HG03378 (cell line): ENCODE data around the gene PUM2.

ENCODE experiments used
- ATAC-seq: cut with Tn5 transposase; IDR thresholded peaks from one replicate; pipeline ENCODE4 v1.9.1; 2021; ENCODE audit warnings: mild to moderate bottlenecking, moderate library complexity; ENCODE audit not compliant: unreplicated experiment

PUM2 gene

DNA sequence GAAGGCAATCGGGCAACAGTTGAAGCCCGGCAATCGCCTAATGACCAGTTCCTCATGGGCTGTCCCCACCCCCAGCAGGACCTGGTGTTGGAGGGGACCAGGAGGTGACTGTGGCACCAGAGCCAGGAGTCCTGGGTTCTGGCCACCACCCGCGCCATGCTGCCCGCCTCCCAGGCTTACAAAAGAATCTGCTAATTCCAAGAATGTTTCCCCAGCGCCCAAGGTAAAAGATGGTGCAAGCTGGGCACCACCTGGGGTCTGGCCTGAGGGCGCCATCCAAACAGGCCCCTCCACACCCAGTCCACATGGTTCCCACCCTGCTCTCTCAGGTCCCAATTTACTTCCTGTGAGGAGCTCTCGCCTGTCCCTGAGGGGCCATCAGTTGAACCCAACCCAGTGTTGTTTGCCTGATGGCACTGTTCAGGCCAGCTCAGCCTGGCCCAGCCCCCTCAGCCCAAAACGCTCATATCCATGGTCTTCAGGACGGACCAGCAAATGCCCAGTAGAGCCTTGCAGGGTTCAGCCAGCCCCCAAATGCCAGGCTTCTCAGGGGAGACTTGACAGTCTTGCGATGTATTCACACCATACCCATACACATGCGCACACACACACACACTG, 130.8 kb downstream of the PUM2 start:
- ATAC-seq: no peak

DNA sequence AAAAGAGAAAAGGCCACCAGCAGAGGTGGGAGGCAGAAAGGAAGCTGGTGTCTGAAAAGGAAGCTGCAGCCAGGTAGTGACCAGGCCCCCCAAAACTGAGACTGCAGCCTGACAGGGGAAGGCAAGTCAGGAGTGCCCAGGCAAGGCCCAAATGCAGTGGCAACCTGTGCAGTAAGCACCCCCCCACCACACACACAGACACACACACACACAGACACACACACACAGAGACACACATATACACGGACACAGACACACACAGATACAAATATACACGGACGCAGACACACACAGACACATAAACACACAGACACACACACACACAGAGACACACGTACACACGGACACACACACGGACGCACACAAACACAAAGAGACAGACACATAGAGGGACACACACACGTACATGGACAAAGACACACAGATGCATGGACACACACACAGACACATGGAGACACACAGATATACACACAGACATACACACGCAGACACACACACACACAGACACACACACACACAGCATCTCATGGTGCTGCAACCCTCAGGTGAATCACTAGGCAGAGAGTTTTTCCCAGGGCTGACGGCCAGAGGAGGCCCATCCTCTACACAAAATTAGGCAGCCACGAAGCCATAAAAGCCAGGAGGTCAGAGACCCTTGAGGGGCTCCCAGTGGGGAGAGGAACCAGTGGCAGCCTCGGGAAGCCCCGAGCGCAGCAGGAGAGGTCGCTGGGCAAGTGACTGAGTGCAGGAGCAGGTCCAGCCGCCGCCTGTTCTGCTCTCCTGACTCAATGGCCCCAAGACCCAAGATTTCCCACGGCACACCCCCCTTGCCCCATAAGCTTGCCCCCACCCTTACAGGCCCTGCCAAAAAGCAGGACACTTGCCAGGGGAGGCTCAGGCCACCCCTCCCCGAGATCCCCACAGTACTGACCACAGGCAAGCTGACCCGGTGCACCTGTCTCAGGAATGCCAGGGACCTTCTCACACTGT, 132.0 kb downstream of the PUM2 start:
- ATAC-seq: no peak

DNA sequence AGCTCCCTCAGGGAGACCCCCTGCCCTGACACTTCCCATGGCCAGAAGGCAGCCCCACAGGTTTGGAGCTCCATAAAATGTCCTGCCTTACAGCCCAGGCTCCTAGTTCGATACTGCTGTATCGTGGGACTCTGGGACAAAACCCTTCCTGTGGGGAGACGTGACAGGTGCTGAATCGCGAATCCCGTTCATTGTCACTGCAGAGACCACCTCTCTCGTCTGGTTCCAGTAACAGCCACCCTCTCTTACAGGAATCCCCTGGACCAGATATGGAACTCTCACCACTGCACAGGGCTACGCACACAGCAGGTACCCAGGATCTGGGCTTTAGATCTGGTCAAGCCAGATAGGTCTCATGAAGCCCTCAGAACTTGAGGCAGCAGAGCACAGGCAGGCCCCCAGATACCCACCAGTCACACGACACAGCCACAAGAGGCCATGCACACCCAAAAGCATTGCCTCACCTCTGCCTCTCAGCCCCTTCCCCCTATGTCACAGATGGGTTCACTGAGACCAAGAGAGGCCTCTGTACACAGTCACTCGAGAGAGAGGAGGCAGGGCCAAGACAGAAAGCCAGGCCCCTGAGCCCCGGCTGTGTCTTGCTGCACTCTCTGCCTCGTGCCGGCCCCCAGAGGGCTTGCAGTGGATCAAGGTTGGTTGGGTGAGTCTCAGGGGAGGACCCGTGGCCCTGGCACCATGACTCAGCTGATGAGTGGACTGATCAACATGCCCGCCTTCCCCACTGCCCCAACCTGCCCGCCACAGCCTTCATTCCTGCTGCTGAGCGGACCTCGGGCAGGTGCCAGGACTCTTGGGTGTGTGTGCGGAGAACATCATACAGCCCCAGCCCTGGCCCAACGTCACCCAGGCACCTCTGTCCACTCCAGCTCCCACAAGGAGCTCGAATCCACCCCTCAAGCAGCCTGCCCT, 133.3 kb downstream of the PUM2 start:
- no peak for ATAC-seq

GRCh38 chr2:20216130-20217025, 134.3 kb downstream of the PUM2 start:
- ATAC-seq: no peak

DNA sequence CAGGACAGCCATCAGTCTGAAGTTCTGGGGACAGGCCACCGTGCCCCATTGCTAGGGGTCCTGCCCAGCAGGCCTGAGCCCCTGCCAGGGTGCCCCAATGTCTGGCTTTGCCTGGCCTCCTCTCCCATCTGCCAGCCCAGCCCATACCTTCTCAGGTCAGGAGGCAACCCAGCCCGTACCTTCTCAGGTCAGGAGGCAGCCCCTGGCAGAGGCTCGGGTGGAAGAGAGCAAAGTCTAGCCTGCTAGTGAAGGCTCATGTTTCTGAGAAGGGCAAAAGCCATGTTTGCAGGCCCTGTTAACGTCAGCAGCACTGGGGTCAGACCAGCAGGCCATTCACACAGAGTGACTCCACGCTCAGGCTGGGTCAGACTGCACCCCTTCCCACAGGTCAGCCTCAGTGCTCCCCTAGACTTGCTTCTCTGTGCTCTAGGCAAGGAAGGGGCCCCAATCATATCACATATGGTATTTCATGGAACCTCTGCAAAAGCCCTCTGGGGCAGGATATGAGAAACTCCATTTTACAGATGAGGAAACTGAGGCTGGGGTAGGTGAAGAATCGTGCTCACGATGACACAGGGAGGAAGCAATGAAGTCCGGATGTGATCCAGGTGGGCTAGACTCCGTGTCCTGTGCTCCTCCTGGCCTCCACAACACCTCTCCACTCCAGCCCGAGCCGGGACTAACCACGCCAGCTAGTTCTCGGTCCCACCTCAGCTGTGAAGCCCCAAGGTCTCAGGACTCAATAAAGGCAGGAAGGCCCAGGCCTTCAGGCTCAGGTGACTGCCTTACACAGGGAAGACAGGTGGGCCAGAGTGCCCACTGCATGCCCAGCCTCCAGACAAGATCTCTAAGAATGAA, 135.2 kb downstream of the PUM2 start:
- ATAC-seq: no peak

- ATAC-seq: no peak
These were observed 136.0 kb downstream of the PUM2 start for GRCh38 chr2:20214566-20215182.

DNA sequence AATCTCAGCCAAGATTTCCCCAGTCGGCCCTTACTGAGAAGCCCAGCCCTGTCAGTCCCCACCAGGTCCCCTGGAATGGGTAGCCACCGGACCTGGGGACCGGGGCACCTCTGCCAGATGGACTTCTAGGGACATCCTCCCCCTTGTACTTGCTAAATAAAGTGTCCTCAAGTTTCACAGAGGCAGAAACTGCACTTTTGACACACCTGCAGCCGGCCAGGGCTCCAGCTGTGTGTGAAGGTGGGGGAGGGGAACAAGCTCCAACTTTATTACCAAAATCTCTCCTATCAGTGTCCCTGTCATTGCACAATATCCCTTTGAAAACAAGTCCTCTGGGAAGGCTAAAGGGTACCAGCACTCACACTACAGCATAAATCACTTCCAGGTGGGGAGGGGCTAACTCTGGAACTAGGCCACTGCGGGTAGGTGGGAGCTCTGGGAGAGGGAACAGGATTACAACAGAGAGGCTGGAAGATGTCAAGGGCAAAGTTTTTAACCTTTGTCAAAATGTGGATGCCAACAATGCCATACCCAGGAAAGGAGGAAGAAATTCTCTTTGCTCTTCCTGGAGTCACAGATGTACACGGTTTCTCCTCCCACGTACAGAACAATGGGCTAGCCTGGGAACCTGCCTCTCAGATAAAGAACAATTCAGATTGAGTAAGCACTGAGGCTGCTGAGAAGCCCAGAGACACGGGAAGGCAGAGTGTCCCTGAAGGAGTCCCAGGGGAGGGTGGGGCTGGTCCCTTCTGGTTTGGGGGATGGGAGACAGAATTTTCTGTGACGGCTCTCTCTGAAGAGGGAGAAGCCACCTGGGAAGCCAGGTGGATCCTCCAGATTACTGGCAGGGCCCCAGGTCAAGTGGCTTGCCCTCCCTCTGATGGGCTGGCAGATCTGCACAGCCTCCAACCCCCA, 136.7 kb downstream of the PUM2 start:
- ATAC-seq: no peak

GRCh38 chr2:20212871-20213503, 137.7 kb downstream of the PUM2 start:
- no peak for ATAC-seq

DNA sequence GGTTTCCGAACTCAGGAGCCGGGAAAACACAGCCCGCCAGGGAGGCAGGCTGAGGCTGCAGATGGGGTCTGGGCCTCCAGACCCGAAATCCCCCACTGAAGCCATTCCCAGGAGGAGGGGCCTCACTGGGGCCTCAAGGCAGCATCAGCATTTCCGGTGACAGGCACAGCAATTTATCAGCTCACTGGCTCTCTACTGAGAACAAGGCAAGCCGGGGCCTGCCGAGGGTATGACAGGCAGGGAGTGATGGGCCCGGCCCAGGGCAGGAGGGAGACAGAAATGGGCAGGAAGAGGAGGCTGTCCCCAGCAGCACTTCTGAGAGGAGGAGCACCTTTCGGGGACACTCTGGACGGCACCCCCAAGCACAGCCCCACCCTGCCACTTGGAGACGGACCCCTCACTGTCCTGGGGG, 138.2 kb downstream of the PUM2 start:
- ATAC-seq: peak; percentile 38

GRCh38 chr2:20211860-20212458, 138.7 kb downstream of the PUM2 start:
- no peak for ATAC-seq

- no peak for ATAC-seq
These were observed 139.2 kb downstream of the PUM2 start for GRCh38 chr2:20211420-20211819.

DNA sequence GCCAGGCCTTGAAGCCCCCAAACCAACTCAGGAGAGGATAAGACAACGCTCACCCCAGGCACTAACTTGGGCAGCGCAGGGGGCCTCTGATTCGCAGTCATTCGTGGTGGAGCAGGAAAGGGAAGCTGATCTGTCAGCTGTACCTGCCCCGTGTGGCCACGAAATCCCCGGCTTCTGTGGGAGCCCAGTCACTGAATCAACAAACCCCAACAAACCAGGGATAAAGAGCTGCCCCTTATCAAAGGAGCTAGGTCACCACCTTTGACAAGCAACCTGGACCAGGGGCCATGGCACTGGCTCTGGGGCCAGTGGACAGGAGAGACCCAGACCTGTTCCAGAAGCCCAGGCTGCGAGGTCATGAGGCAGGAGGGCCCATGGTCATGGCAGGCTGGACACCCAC, 140.2 kb downstream of the PUM2 start:
- ATAC-seq: no peak

- no peak for ATAC-seq
These were observed 141.1 kb downstream of the PUM2 start for GRCh38 chr2:20209373-20210109.

DNA sequence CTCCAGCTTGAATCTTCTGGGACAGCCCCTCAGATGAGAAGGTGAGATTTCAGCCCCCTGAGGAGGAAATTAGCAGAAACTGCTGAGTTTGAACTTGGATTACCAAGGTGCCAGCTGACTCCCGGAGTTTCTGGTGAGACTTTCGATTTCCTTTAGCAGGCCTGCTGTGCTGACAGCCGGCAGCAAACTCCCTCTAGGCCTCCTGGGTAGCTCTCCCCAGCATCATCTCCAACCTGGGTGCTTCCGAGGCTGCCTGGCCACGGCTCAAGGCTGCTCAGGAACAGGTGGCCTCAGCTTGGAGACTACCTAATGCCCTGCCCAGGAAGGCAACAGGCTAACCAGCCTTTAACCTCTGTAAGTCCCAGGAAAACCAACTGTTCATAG, 142.2 kb downstream of the PUM2 start:
- ATAC-seq: no peak

- ATAC-seq: peak; percentile 71
These were observed 143.6 kb downstream of the PUM2 start for GRCh38 chr2:20207051-20207450.

GRCh38 chr2:20205915-20206524, 144.6 kb downstream of the PUM2 start:
- ATAC-seq: no peak
